NOMO-1 treated with dmso at 0.1 percent for 144 hours (cell line): ENCODE data around the gene ANKRD39.
A peak's percentile ranks its signal among the peaks of the same experiment; 100 is the strongest.
"Not testable (repeated sequence)": the region's sequence is repeated elsewhere in the genome, so short reads cannot be mapped to it uniquely, and the experiment has no call there.

Experiments used
- DNase-seq: peaks from one replicate; lab custom pipeline; 2025; ENCODE audit not compliant: unreplicated experiment; lab: John Stamatoyannopoulos, UW

The ANKRD39 gene

GRCh38 chr2:96857667-96858372 is at the start of gene ANKRD39:
Gene ANKRD39 (minus strand): TSS chr2:96858016. CDS start chr2:96857987, 29 bp downstream.
- DNase-seq = peak; percentile 99

- DNase-seq = no peak
These were observed 48.9 kb upstream of the ANKRD39 start for GRCh38 chr2:96906729-96907114.

- DNase-seq = no peak
These were observed 46.0 kb upstream of the ANKRD39 start for GRCh38 chr2:96903815-96904214.

GRCh38 chr2:96903318-96903717 is 45.5 kb upstream of the ANKRD39 start:
- no peak for DNase-seq

- DNase-seq = no peak
These were observed 42.4 kb upstream of the ANKRD39 start for GRCh38 chr2:96900237-96900636.

- no peak for DNase-seq
These were observed 41.6 kb upstream of the ANKRD39 start for GRCh38 chr2:96899413-96899741.

GRCh38 chr2:96898641-96899412 is 41.0 kb upstream of the ANKRD39 start:
- no peak for DNase-seq

GRCh38 chr2:96898135-96898505 is 40.3 kb upstream of the ANKRD39 start:
- no peak for DNase-seq

GRCh38 chr2:96897491-96898134 is 39.8 kb upstream of the ANKRD39 start:
- no peak for DNase-seq

GRCh38 chr2:96895746-96896651 is 38.2 kb upstream of the ANKRD39 start:
- no peak for DNase-seq

GRCh38 chr2:96895032-96895745 is 37.4 kb upstream of the ANKRD39 start:
- no peak for DNase-seq

- no peak for DNase-seq
These were observed 36.3 kb upstream of the ANKRD39 start for GRCh38 chr2:96894151-96894531.

- no peak for DNase-seq
These were observed 35.7 kb upstream of the ANKRD39 start for GRCh38 chr2:96893289-96894150.

- DNase-seq = no peak
These were observed 33.9 kb upstream of the ANKRD39 start for GRCh38 chr2:96891591-96892333.

GRCh38 chr2:96890726-96891385 is 33.0 kb upstream of the ANKRD39 start:
- DNase-seq = no peak

GRCh38 chr2:96890252-96890651 is 32.4 kb upstream of the ANKRD39 start:
- DNase-seq = no peak

GRCh38 chr2:96889502-96889901 is 31.7 kb upstream of the ANKRD39 start:
- not testable (repeated sequence) for DNase-seq
